BJ (cell line): Measurements from ENCODE around the gene PHACTR1. TPM values are rescaled to one million over a fixed set of nuclear protein-coding genes. Genes with fewer than 3 reads are reported as not detected.

Experiments used
- CTCF ChIA-PET: fragments of 350-600 bp; formaldehyde crosslinking; extraction: SDS; loops from one replicate; lab custom pipeline; 2021; ENCODE audit warnings: antibody characterized with exemption, inconsistent platforms; lab: Yijun Ruan, JAX
- POLR2A ChIA-PET: fragments of 300-600 bp; sonication (Branson Sonifier 250); formaldehyde crosslinking; extraction: SDS; loops from one replicate; lab custom pipeline; 2021; ENCODE audit warnings: antibody characterized with exemption; lab: Charles Lee
- DNase-seq: peaks from one replicate; pipeline ENCODE4 v3.0.0-alpha.2; 2011; ENCODE audit warnings: low read depth
- H3K27me3 ChIP-seq: 2 replicates; pipeline ENCODE4 v1.6.0; 2011; ENCODE audit warnings: low read length; ENCODE audit not compliant: control insufficient read depth, insufficient read depth
- H3K36me3 ChIP-seq: 2 replicates; pipeline ENCODE4 v1.5.1; 2011; ENCODE audit warnings: low read length; ENCODE audit not compliant: control insufficient read depth, insufficient read depth
- H3K4me3 ChIP-seq: 2 replicates; pipeline ENCODE4 v1.5.1; 2011; ENCODE audit warnings: low read depth, mild to moderate bottlenecking, control low read depth, low read length
- polyA plus RNA-seq: library from polyadenylated mRNA; depleted of rRNA; stranded (reverse); fragments of >200 nt; gene quantifications from 2 replicates; pipeline ENCODE4 v1.2.3, GENCODE V29; 2011
- TF ChIP-seq, protein P1 (sequence below): IDR thresholded peaks from 2 replicates; pipeline ENCODE4 v1.5.1; 2011; ENCODE audit warnings: low read depth, mild to moderate bottlenecking, control low read depth, inconsistent platforms, low read length, moderate library complexity; ENCODE audit not compliant: insufficient read depth

Gene PHACTR1
- polyA plus RNA-seq, 1 experiment, result 0.40 TPM

GRCh38 chr6:13080462-13081188, 364.1 kb downstream of the PHACTR1 start:
- H3K4me3 ChIP-seq, result no peak overlapping the region
- no peaks in the 10 kb centered on the region for H3K27me3 ChIP-seq
- POLR2A ChIA-PET, result no interaction called here
- no peaks in the 10 kb centered on the region for H3K36me3 ChIP-seq
- no peak for DNase-seq
- CTCF ChIA-PET, result no interaction called here
- TF ChIP-seq, protein P1, sequence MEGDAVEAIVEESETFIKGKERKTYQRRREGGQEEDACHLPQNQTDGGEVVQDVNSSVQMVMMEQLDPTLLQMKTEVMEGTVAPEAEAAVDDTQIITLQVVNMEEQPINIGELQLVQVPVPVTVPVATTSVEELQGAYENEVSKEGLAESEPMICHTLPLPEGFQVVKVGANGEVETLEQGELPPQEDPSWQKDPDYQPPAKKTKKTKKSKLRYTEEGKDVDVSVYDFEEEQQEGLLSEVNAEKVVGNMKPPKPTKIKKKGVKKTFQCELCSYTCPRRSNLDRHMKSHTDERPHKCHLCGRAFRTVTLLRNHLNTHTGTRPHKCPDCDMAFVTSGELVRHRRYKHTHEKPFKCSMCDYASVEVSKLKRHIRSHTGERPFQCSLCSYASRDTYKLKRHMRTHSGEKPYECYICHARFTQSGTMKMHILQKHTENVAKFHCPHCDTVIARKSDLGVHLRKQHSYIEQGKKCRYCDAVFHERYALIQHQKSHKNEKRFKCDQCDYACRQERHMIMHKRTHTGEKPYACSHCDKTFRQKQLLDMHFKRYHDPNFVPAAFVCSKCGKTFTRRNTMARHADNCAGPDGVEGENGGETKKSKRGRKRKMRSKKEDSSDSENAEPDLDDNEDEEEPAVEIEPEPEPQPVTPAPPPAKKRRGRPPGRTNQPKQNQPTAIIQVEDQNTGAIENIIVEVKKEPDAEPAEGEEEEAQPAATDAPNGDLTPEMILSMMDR, result no peak

GRCh38 chr6:13081189-13081563, 364.6 kb downstream of the PHACTR1 start:
- no peak for DNase-seq
- Histone ChIP-seq H3K36me3 (no peaks in the 10 kb centered on the region), H3K27me3 (no peaks in the 10 kb centered on the region), H3K4me3 (no peak overlapping the region)
- ChIA-PET CTCF (no interaction called here), POLR2A (no interaction called here)
- TF ChIP-seq, protein P1, result no peak

DNA sequence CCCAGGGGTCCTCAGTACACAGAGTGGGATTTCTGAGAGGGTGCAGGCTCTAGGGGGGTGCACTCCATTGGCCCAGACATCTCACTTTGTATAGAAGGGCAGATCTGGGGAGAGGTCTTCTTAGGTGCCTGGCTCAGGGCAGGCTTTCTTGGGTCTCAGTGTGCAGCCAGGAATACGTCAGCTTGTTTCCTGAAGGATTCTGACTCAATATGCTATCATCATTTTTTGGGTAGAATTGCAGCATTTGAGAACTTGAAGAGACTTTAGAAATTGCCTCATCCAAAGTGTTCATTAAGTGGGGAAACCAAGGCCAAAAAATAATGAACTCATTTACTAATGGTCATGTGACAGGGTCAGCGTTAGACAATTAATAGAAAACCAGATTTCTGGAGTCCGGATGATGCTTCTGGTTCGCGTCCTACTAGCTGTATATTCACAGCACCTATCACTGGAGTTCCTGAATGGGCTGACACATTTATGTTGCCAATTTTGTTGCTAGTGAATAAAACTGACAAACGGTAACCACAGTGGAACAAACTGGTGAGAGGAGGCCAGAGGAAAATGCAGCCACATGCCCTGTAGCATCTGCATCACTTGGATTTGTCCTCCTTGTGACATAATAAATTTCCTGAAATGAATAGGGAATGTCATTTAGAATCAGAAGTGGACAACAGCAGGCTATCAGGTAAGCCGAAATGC, 372.9 kb downstream of the PHACTR1 start:
- TF ChIP-seq, protein P1, result no peak
- Histone ChIP-seq H3K4me3 (no peak overlapping the region), H3K36me3 (no peaks in the 10 kb centered on the region), H3K27me3 (no peaks in the 10 kb centered on the region)
- ChIA-PET CTCF (no interaction called here), POLR2A (no interaction called here)
- DNase-seq, result no peak

- Histone ChIP-seq H3K4me3 (no peak overlapping the region), H3K27me3 (no peaks in the 10 kb centered on the region), H3K36me3 (no peaks in the 10 kb centered on the region)
- DNase-seq, result no peak
- ChIA-PET CTCF (no interaction called here), POLR2A (no interaction called here)
- TF ChIP-seq, protein P1, result no peak
Measured at GRCh38 chr6:13091192-13091591, 374.6 kb downstream of the PHACTR1 start.

DNA sequence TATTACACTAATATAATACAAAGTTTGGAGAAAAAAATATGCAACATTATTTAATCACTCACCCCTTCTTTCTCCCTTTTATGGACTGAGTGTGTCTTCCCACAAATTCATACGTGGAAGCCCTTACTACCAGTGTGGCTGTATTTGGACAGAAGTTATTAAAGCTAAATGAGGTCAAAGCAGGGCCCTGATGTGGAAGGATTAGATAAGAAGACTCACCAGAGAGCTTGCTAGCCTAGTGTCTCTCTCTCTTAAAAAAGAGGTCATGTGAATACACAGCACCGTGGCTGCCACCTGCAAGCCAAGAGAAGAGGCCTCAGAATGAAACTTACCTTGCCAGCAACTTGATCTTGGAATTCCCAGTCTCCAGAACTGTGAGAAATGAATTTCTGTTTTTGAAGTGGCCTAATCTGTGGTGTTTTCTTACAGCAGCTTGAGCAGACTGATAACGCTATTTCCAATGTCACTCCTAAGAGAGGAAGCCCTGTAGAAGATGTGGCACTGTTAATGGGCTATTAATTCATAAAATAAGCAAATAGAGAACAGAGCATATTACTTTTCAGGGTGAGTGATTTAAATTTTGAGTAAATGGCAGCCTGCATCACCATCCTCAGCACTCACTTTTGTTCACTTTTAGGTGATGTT, 378.3 kb downstream of the PHACTR1 start:
- CTCF ChIA-PET, result no interaction called here
- no peak overlapping the region for H3K4me3 ChIP-seq
- TF ChIP-seq, protein P1, result no peak
- no peak for DNase-seq
- no peaks in the 10 kb centered on the region for H3K36me3 ChIP-seq
- POLR2A ChIA-PET, result no interaction called here
- no peaks in the 10 kb centered on the region for H3K27me3 ChIP-seq
